Astrocyte (in vitro differentiated cells and primary cell): ENCODE data around the gene PM20D2. TPM values are rescaled to one million over a fixed set of nuclear protein-coding genes. Genes with fewer than 3 reads are reported as not detected.

Experiments used
- DNase-seq: peaks from one replicate; pipeline ENCODE4 v3.0.0-alpha.2; 2010; ENCODE audit warnings: low read depth
- FAIRE-seq: peaks from 2 replicates; lab custom pipeline; 2011; peaks lifted over from hg19 to GRCh38; lab: Jason Lieb, UNC
- H2AFZ ChIP-seq: 2 replicates; pipeline ENCODE4 v1.6.0; 2012; ENCODE audit warnings: low read depth, low read length, inconsistent platforms
- H3K27ac ChIP-seq: 2 replicates; pipeline ENCODE4 v1.5.1; 2011; ENCODE audit warnings: low read depth, low read length, inconsistent platforms
- H3K27me3 ChIP-seq: 2 replicates; pipeline ENCODE4 v1.6.0; 2011; ENCODE audit warnings: low read length, inconsistent platforms; ENCODE audit not compliant: insufficient read depth
- H3K36me3 ChIP-seq: 2 replicates; pipeline ENCODE4 v1.5.1; 2011; ENCODE audit warnings: low read length, inconsistent platforms; ENCODE audit not compliant: insufficient read depth
- H3K4me1 ChIP-seq: 2 replicates; pipeline ENCODE4 v1.5.1; 2011; ENCODE audit warnings: low read length, inconsistent platforms; ENCODE audit not compliant: insufficient read depth
- H3K4me2 ChIP-seq: 2 replicates; pipeline ENCODE4 v1.6.0; 2012; ENCODE audit warnings: low read length, inconsistent platforms
- H3K4me3 ChIP-seq: 2 replicates; pipeline ENCODE4 v1.5.1; 2011; ENCODE audit warnings: low read depth, mild to moderate bottlenecking, low read length, inconsistent platforms; ENCODE audit not compliant: insufficient read depth
- H3K79me2 ChIP-seq: 2 replicates; pipeline ENCODE4 v1.6.0; 2012; ENCODE audit warnings: mild to moderate bottlenecking, low read length, inconsistent platforms; ENCODE audit not compliant: insufficient read depth
- H3K9ac ChIP-seq: 2 replicates; pipeline ENCODE4 v1.6.0; 2012; ENCODE audit warnings: mild to moderate bottlenecking, low read length, inconsistent platforms
- H3K9me3 ChIP-seq: 2 replicates; pipeline ENCODE4 v1.5.1; 2012; ENCODE audit warnings: low read depth, mild to moderate bottlenecking, low read length, inconsistent platforms; ENCODE audit not compliant: insufficient read depth
- H4K20me1 ChIP-seq: 2 replicates; pipeline ENCODE4 v1.6.0; 2012; ENCODE audit warnings: low read length, inconsistent platforms; ENCODE audit not compliant: insufficient read depth
- H3K27ac Mint-ChIP-seq: one replicate; pipeline ENCODE4 v1.8.0; 2021; ENCODE audit warnings: mild to moderate bottlenecking, mixed read lengths; ENCODE audit not compliant: unreplicated experiment
- H3K27me3 Mint-ChIP-seq: one replicate; pipeline ENCODE4 v1.8.0; 2021; ENCODE audit warnings: low read depth, mixed read lengths; ENCODE audit not compliant: unreplicated experiment
- H3K36me3 Mint-ChIP-seq: one replicate; pipeline ENCODE4 v1.8.0; 2021; ENCODE audit warnings: low read depth, mixed read lengths; ENCODE audit not compliant: unreplicated experiment
- H3K4me1 Mint-ChIP-seq: one replicate; pipeline ENCODE4 v1.8.0; 2021; ENCODE audit warnings: low read depth, mixed read lengths; ENCODE audit not compliant: unreplicated experiment
- H3K4me3 Mint-ChIP-seq: one replicate; pipeline ENCODE4 v1.8.0; 2021; ENCODE audit warnings: mild to moderate bottlenecking, moderate library complexity, mixed read lengths; ENCODE audit not compliant: unreplicated experiment
- H3K9me3 Mint-ChIP-seq: one replicate; pipeline ENCODE4 v1.8.0; 2021; ENCODE audit warnings: mild to moderate bottlenecking, mixed read lengths; ENCODE audit not compliant: unreplicated experiment
- CTCF ChIP-seq: IDR thresholded peaks from 2 replicates; pipeline ENCODE4 v1.5.1; 2011; ENCODE audit warnings: low read depth, mild to moderate bottlenecking, inconsistent platforms, low read length, moderate library complexity; ENCODE audit not compliant: insufficient read depth
- EZH2 ChIP-seq: IDR thresholded peaks from 2 replicates; pipeline ENCODE4 v1.6.1; 2012; ENCODE audit warnings: mild to moderate bottlenecking, low read length, inconsistent platforms; ENCODE audit not compliant: insufficient read depth
- total RNA-seq: library from RNA; stranded (reverse); gene quantifications from 2 replicates; pipeline ENCODE4 v1.2.1, GENCODE V29; 2021

The PM20D2 gene
- total RNA-seq, 1 donor from 2014 or later = 10.4 TPM

GRCh38 chr6:89145091-89145955 is 532 bp upstream of the PM20D2 start:
- H3K27ac ChIP-seq = peak overlapping the region; percentile 70
- FAIRE-seq = no peak

GRCh38 chr6:89146718-89147700 is 1.2 kb downstream of the PM20D2 start:
- peak; percentile 62 for DNase-seq
- Mint-ChIP-seq H3K4me1 (peaks cover 2% of the 10 kb centered on the region), H3K36me3 (no peaks in the 10 kb centered on the region), H3K27ac (peak overlapping the region; percentile 7), H3K27me3 (peaks cover 6% of the 10 kb centered on the region), H3K9me3 (no peaks in the 10 kb centered on the region), H3K4me3 (peak overlapping the region; percentile 71)
- TF ChIP-seq CTCF (no peak), EZH2 (no peak)
- peak overlapping the region; percentile 95 for H2AFZ ChIP-seq
- H3K4me3 ChIP-seq = peak overlapping the region; percentile 75
- H3K79me2 ChIP-seq = no peaks in the 10 kb centered on the region
- H3K36me3 ChIP-seq = peaks cover 3% of the 10 kb centered on the region
- H4K20me1 ChIP-seq = no peaks in the 10 kb centered on the region
- FAIRE-seq = peak; percentile 5
- peaks cover 2% of the 10 kb centered on the region for H3K27me3 ChIP-seq
- peak overlapping the region; percentile 70 for H3K27ac ChIP-seq
- H3K4me2 ChIP-seq = peak overlapping the region; percentile 97
- H3K9me3 ChIP-seq = no peaks in the 10 kb centered on the region
- H3K4me1 ChIP-seq = peaks cover 14% of the 10 kb centered on the region
- H3K9ac ChIP-seq = peak overlapping the region; percentile 87

More at GRCh38 chr6:89145091-89145955, 532 bp upstream of the PM20D2 start:
- Histone ChIP-seq H3K9me3 (no peaks in the 10 kb centered on the region), H3K9ac (peak overlapping the region; percentile 87), H4K20me1 (no peaks in the 10 kb centered on the region), H3K4me2 (peak overlapping the region; percentile 97), H3K4me1 (peaks cover 14% of the 10 kb centered on the region), H3K27me3 (peaks cover 2% of the 10 kb centered on the region), H2AFZ (peak overlapping the region; percentile 95), H3K36me3 (no peaks in the 10 kb centered on the region), H3K4me3 (peak overlapping the region; percentile 75), H3K79me2 (no peaks in the 10 kb centered on the region)
- H3K36me3 Mint-ChIP-seq = no peaks in the 10 kb centered on the region
- H3K27me3 Mint-ChIP-seq = peaks cover 6% of the 10 kb centered on the region
- DNase-seq = no peak
- H3K27ac Mint-ChIP-seq = no peak overlapping the region
- TF ChIP-seq CTCF (no peak), EZH2 (no peak)
- peak overlapping the region; percentile 82 for H3K4me3 Mint-ChIP-seq
- H3K4me1 Mint-ChIP-seq = peaks cover 11% of the 10 kb centered on the region
- H3K9me3 Mint-ChIP-seq = no peaks in the 10 kb centered on the region
